Spleen (tissue), 11 donors: Measurements from ENCODE around the gene GUCA2B. TPM values are rescaled to one million over a fixed set of nuclear protein-coding genes. Genes with fewer than 3 reads are reported as not detected.

Source experiments
- DNase-seq: peaks from one replicate; pipeline ENCODE4 v3.0.0-alpha.2; 2020
- H3K27ac ChIP-seq, 8 donors: fragments of 200-600 bp; sonication (generic) in 7 of 8; 1 replicate in 4 of 8; 2 replicates in 4 of 8; pipeline versions ENCODE4 v1.5.0 to v1.8.0; 2016 to 2021; ENCODE audit warnings: inconsistent platforms in 4 of 8, mild to moderate bottlenecking in 4 of 8, moderate library complexity in 1 of 8
- H3K27me3 ChIP-seq, 7 donors: fragments of 200-600 bp; sonication (generic) in 6 of 7; replicated peaks in 1 of 7; 1 replicate in 4 of 7; 2 replicates in 3 of 7; pipeline versions ENCODE4 v1.5.0 to v1.8.0; 2016 to 2021; ENCODE audit warnings: inconsistent platforms in 3 of 7, mild to moderate bottlenecking in 1 of 7
- H3K36me3 ChIP-seq, 6 donors: fragments of 200-600 bp; sonication (generic) in 5 of 6; 1 replicate in 4 of 6; 2 replicates in 2 of 6; pipeline versions ENCODE4 v1.5.0 to v1.8.0; 2016 to 2021; ENCODE audit warnings: inconsistent platforms in 2 of 6
- H3K4me1 ChIP-seq, 6 donors: fragments of 200-600 bp; sonication (generic) in 5 of 6; 1 replicate in 3 of 6; 2 replicates in 3 of 6; pipeline versions ENCODE4 v1.5.0 to v1.8.0; 2016 to 2021; ENCODE audit warnings: inconsistent platforms in 3 of 6
- H3K4me3 ChIP-seq, 8 donors: fragments of 200-600 bp; sonication (generic) in 7 of 8; 1 replicate in 4 of 8; 2 replicates in 4 of 8; pipeline versions ENCODE4 v1.5.0 to v1.8.0; 2016 to 2021; ENCODE audit warnings: inconsistent platforms in 4 of 8, mild to moderate bottlenecking in 4 of 8, moderate library complexity in 2 of 8
- H3K9me3 ChIP-seq, 8 donors: fragments of 200-600 bp; sonication (generic) in 7 of 8; 1 replicate in 4 of 8; 2 replicates in 4 of 8; pipeline versions ENCODE4 v1.5.0 to v1.8.0; 2016 to 2021; ENCODE audit warnings: inconsistent platforms in 4 of 8
- CTCF ChIP-seq, 11 experiments: fragments of 200-600 bp in 7 of 11; fragments of 450-650 bp in 4 of 11; sonication (generic) in 4 of 11; IDR thresholded peaks in 8 of 11; conservative IDR thresholded peaks in 3 of 11; 1 replicate in 7 of 11; 2 replicates in 4 of 11; pipeline versions ENCODE4 v1.4.0 to v1.8.0; 2016 to 2021; ENCODE audit warnings: antibody characterized with exemption in 11 of 11, inconsistent platforms in 4 of 11, mild to moderate bottlenecking in 1 of 11
- POLR2A ChIP-seq, 3 donors: fragments of 450-650 bp; IDR thresholded peaks; one replicate each; pipeline ENCODE4 v1.5.1; 2017; ENCODE audit warnings: antibody characterized with exemption in 3 of 3, mild to moderate bottlenecking in 1 of 3
- POLR2AphosphoS5 ChIP-seq, 3 donors: sonication (generic); formaldehyde crosslinking; IDR thresholded peaks; one replicate each; pipeline ENCODE4 v1.5.1; 2017; ENCODE audit warnings: antibody characterized with exemption in 3 of 3
- intact Hi-C: fragments of 100-400 bp; cut with DNase I; formaldehyde crosslinking; loops from one replicate; pipeline ENCODE4 v1.15.0; 2023; ENCODE audit warnings: low total_unique reads
- polyA plus RNA-seq, 3 donors: library from polyadenylated mRNA; stranded (reverse); fragments of 200-250 nt; gene quantifications; one replicate each; pipeline ENCODE4 v1.2.1, GENCODE V29; 2013
- total RNA-seq, 7 donors: library from RNA; depleted of rRNA in 3 of 7; stranded (reverse); fragments of >200 nt in 3 of 7; fragmentation: NEBNext Ultra II Directional in 4 of 7; extraction: Animal tissue kit (Norgen Biotek cat#: 25700) in 4 of 7; gene quantifications; one replicate each; pipeline versions ENCODE4 v1.1.0 to v1.2.1, GENCODE V29; 2016 to 2021
- donor health status: healthy with polysubstance abuse.
- donor health status: DM: no; HTN: no; CAD: no; lungs with moderate emphysema.
- donor health status: DM: no; HTN: no; CAD: no.
- donor health status: Bipolar disorder and iron deficiency.
- donor health status: healthy.
- donor health status: DM: no; HTN: no; CAD: no.
- donor health status: DM: yes; HTN: yes; CAD: no.

The GUCA2B gene
- total and polyA plus RNA-seq, 10 donors = not detected

DNA sequence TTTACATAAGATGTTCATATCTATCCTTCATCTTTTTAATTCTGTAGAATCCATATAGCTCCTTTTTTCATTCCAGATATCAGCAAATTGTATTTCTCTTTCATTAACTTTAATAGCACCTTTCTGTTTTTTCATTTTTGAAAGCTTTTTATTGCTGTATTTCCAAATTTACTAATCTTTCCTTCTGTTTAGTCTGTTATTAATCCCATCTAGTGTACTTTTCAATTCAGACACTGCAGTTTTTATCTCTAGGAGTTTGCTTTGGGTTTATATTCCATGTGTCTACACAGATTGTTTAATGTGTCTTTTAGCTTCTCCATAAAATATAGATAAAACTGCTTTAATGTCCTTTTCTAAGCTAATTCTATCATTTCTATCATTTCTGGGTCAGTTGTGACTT lies 48.8 kb downstream of the GUCA2B start:
- H3K27me3 ChIP-seq = no peaks in the 10 kb centered on the region
- no peak for TF ChIP-seq CTCF (IDR thresholded peaks at IDR 0.05 in 8 of 11, conservative IDR thresholded peaks at IDR 0.05 in 3 of 11)
- no peak for TF ChIP-seq POLR2A (IDR thresholded peaks at IDR 0.05)
- no peak for TF ChIP-seq POLR2AphosphoS5 (IDR thresholded peaks at IDR 0.05)
- H3K9me3 ChIP-seq = peaks cover 0 to 26% (median 21%) of the 10 kb centered on the region in 8 donors
- no peak overlapping the region for H3K4me3 ChIP-seq
- no peak for DNase-seq
- H3K4me1 ChIP-seq = no peaks in the 10 kb centered on the region
- peaks cover 4 to 85% (median 23%) of the 10 kb centered on the region in 6 donors for H3K36me3 ChIP-seq
- H3K27ac ChIP-seq = no peak overlapping the region
- intact Hi-C loops = no loop called here

Other genes starting within 250 kb of the GUCA2B start
- 10 to 100 TPM in 4 of 7 donors, 1 to 10 TPM in 3; 5.6 to 21.2 (median 11.0) TPM for gene HIVEP3, start 234.5 kb upstream of the GUCA2B start, total RNA-seq
- 1 to 10 TPM; 2.4 to 4.7 (median 2.5) TPM for gene HIVEP3, start 234.5 kb upstream of the GUCA2B start, polyA plus RNA-seq
- not detected for gene GUCA2A, start 11.3 kb downstream of the GUCA2B start, total RNA-seq
- gene GUCA2A, start 11.3 kb downstream of the GUCA2B start, polyA plus RNA-seq = not detected
- 10 to 100 TPM; 51.0 to 85.8 (median 66.1) TPM for gene FOXJ3, start 181.8 kb downstream of the GUCA2B start, total RNA-seq
- gene FOXJ3, start 181.8 kb downstream of the GUCA2B start, polyA plus RNA-seq = 10 to 100 TPM in 2 of 3 donors, 1 to 10 TPM in 1; 8.9 to 13.5 (median 12.2) TPM
- gene RIMKLA, start 227.4 kb downstream of the GUCA2B start, total RNA-seq = 1 to 10 TPM in 2 of 7 donors, under 1 TPM in 5; 0.13 to 1.4 (median 0.68) TPM
- under 1 TPM; 0.06 to 0.13 (median 0.07) TPM for gene RIMKLA, start 227.4 kb downstream of the GUCA2B start, polyA plus RNA-seq